ENCODE measurements around the gene SNX15. TPM values are rescaled to one million over a fixed set of nuclear protein-coding genes. Genes with fewer than 3 reads are reported as not detected.

SNX15 gene
- total and polyA plus RNA-seq, 2 experiments from 2014 or later, result 12.9 to 27.3 TPM

GRCh38 chr11:65045061-65045460 is 17.8 kb downstream of the SNX15 start:
- Histone ChIP-seq H3K4me3 (no peak overlapping the region), H3K4me1 (ENCODE audit: insufficient read depth) (peaks cover 4% of the 10 kb centered on the region), H3K9me2 (replicated peaks; ENCODE audit: insufficient read depth) (no peaks in the 10 kb centered on the region), H3K9me3 (ENCODE audit: low read depth) (no peaks in the 10 kb centered on the region), H3K36me3 (replicated peaks; ENCODE audit: insufficient read depth, low read depth) (no peaks in the 10 kb centered on the region), H3K4me2 (no peak overlapping the region), H2AFZ (no peak overlapping the region), H4K20me1 (ENCODE audit: insufficient read depth, poor library complexity, severe bottlenecking) (no peaks in the 10 kb centered on the region), H3K27ac (no peak overlapping the region), H3K27me3 (no peaks in the 10 kb centered on the region), H3K79me2 (peaks cover 23% of the 10 kb centered on the region)
- WGBS (ENCODE audit: low lambda C conversion rate, missing lambda C conversion rate), result 93% methylated on average over 5 of the region's 5 CpGs
- no peak for DNase-seq (ENCODE audit: low spot score)
- no peak for TF ChIP-seq EZH2 (IDR thresholded peaks at IDR 0.05; ENCODE audit: borderline replicate concordance)
- TF ChIP-seq CTCF (IDR thresholded peaks at IDR 0.05; ENCODE audit: poor library complexity), result no peak
- TF ChIP-seq EZH2phosphoT487 (IDR thresholded peaks at IDR 0.05; ENCODE audit: low read depth, severe bottlenecking, unreplicated experiment), result no peak

- Histone ChIP-seq H3K27ac (no peak overlapping the region), H3K4me1 (ENCODE audit: insufficient read depth) (no peaks in the 10 kb centered on the region), H3K27me3 (no peaks in the 10 kb centered on the region), H3K4me3 (no peak overlapping the region), H3K4me2 (no peak overlapping the region), H2AFZ (no peak overlapping the region), H3K79me2 (peaks cover 23% of the 10 kb centered on the region), H4K20me1 (ENCODE audit: insufficient read depth, poor library complexity, severe bottlenecking) (no peaks in the 10 kb centered on the region), H3K9me3 (ENCODE audit: low read depth) (no peaks in the 10 kb centered on the region), H3K36me3 (replicated peaks; ENCODE audit: insufficient read depth, low read depth) (no peaks in the 10 kb centered on the region), H3K9me2 (replicated peaks; ENCODE audit: insufficient read depth) (no peaks in the 10 kb centered on the region)
- 90% methylated on average over 7 of the region's 7 CpGs for WGBS (ENCODE audit: low lambda C conversion rate, missing lambda C conversion rate)
- no peak for DNase-seq (ENCODE audit: low spot score)
- TF ChIP-seq EZH2 (IDR thresholded peaks at IDR 0.05; ENCODE audit: borderline replicate concordance) (no peak), EZH2phosphoT487 (IDR thresholded peaks at IDR 0.05; ENCODE audit: low read depth, severe bottlenecking, unreplicated experiment) (no peak), CTCF (IDR thresholded peaks at IDR 0.05; ENCODE audit: poor library complexity) (no peak)
These were observed 18.5 kb downstream of the SNX15 start for GRCh38 chr11:65045728-65046127.

- Histone ChIP-seq H4K20me1 (ENCODE audit: insufficient read depth, poor library complexity, severe bottlenecking) (no peaks in the 10 kb centered on the region), H3K36me3 (replicated peaks; ENCODE audit: insufficient read depth, low read depth) (no peaks in the 10 kb centered on the region), H3K4me1 (ENCODE audit: insufficient read depth) (no peaks in the 10 kb centered on the region), H3K4me2 (peak overlapping the region; percentile 25), H3K27me3 (no peaks in the 10 kb centered on the region), H2AFZ (no peak overlapping the region), H3K9me3 (ENCODE audit: low read depth) (no peaks in the 10 kb centered on the region), H3K4me3 (no peak overlapping the region), H3K79me2 (peaks cover 11% of the 10 kb centered on the region), H3K27ac (no peak overlapping the region), H3K9me2 (replicated peaks; ENCODE audit: insufficient read depth) (no peaks in the 10 kb centered on the region)
- 75% methylated on average over 39 of the region's 56 CpGs for whole genome bisulfite sequencing (ENCODE audit: low lambda C conversion rate, missing lambda C conversion rate)
- DNase-seq (ENCODE audit: low spot score), result no peak
- no peak for TF ChIP-seq EZH2phosphoT487 (IDR thresholded peaks at IDR 0.05; ENCODE audit: low read depth, severe bottlenecking, unreplicated experiment)
These were observed 20.6 kb downstream of the SNX15 start for GRCh38 chr11:65047581-65048422.

- Histone ChIP-seq H3K79me2 (no peaks in the 10 kb centered on the region), H3K36me3 (replicated peaks; ENCODE audit: insufficient read depth, low read depth) (no peaks in the 10 kb centered on the region), H3K9me2 (replicated peaks; ENCODE audit: insufficient read depth) (no peaks in the 10 kb centered on the region), H3K27ac (no peak overlapping the region), H2AFZ (no peak overlapping the region), H4K20me1 (ENCODE audit: insufficient read depth, poor library complexity, severe bottlenecking) (no peaks in the 10 kb centered on the region), H3K27me3 (no peaks in the 10 kb centered on the region), H3K4me1 (ENCODE audit: insufficient read depth) (no peaks in the 10 kb centered on the region), H3K4me2 (no peak overlapping the region), H3K9me3 (ENCODE audit: low read depth) (no peaks in the 10 kb centered on the region), H3K4me3 (no peak overlapping the region)
- no peak for DNase-seq (ENCODE audit: low spot score)
- WGBS (ENCODE audit: low lambda C conversion rate, missing lambda C conversion rate), result 83% methylated on average over 9 of the region's 9 CpGs
- TF ChIP-seq CTCF (IDR thresholded peaks at IDR 0.05; ENCODE audit: poor library complexity) (no peak), EZH2phosphoT487 (IDR thresholded peaks at IDR 0.05; ENCODE audit: low read depth, severe bottlenecking, unreplicated experiment) (no peak), EZH2 (IDR thresholded peaks at IDR 0.05; ENCODE audit: borderline replicate concordance) (no peak)
These were observed 24.2 kb downstream of the SNX15 start for GRCh38 chr11:65051398-65051858.

Measured in hepatocyte (in vitro differentiated cells).